HAP-1 (cell line): ENCODE results near the gene MPZL2.

ENCODE experiments used
- DNase-seq, 2 experiments: peaks; one replicate each; pipeline ENCODE4 v3.0.0-alpha.2; 2016 to 2020; ENCODE audit warnings: low spot score in 2 of 2
- H3K27me3 ChIP-seq: fragments of 250-450 bp; sonication (Bioruptor Pico); 2 replicates; pipeline ENCODE4 v1.5.1; 2020; ENCODE audit warnings: low read depth, mild to moderate bottlenecking, moderate library complexity
- H3K36me3 ChIP-seq: fragments of 250-450 bp; sonication (Bioruptor Pico); replicated peaks from 2 replicates; pipeline ENCODE4 v1.5.1; 2020; ENCODE audit warnings: mild to moderate bottlenecking
- H3K4me1 ChIP-seq: fragments of 250-450 bp; sonication (Bioruptor Pico); 2 replicates; pipeline ENCODE4 v1.5.1; 2020; ENCODE audit warnings: mild to moderate bottlenecking
- H3K4me3 ChIP-seq: fragments of 250-450 bp; sonication (Bioruptor Pico); 2 replicates; pipeline ENCODE4 v1.5.1; 2020; ENCODE audit warnings: mild to moderate bottlenecking, moderate library complexity
- H3K9me3 ChIP-seq: fragments of 250-450 bp; sonication (Bioruptor Pico); 2 replicates; pipeline ENCODE4 v1.5.1; 2020; ENCODE audit warnings: mild to moderate bottlenecking, moderate library complexity
- in situ Hi-C: fragments of 300-500 bp; cut with MboI; formaldehyde crosslinking; loops from 3 replicates; pipeline ENCODE4 v1.14.3; 2020; ENCODE audit warnings: low sequenced_read_pairs, inconsistent platforms, mixed read lengths

The MPZL2 gene

GRCh38 chr11:118274186-118274585 lies 10.1 kb upstream of the MPZL2 start:
- in situ Hi-C loops = no loop called here
- peaks cover 4% of the 10 kb centered on the region for H3K27me3 ChIP-seq
- DNase-seq = no peak
- H3K9me3 ChIP-seq = no peaks in the 10 kb centered on the region
- no peaks in the 10 kb centered on the region for H3K4me1 ChIP-seq
- no peaks in the 10 kb centered on the region for H3K36me3 ChIP-seq
- no peak overlapping the region for H3K4me3 ChIP-seq

- H3K4me1 ChIP-seq = no peaks in the 10 kb centered on the region
- DNase-seq = no peak
- H3K27me3 ChIP-seq = peaks cover 19% of the 10 kb centered on the region
- H3K9me3 ChIP-seq = no peaks in the 10 kb centered on the region
- in situ Hi-C loops = no loop called here
- H3K36me3 ChIP-seq = no peaks in the 10 kb centered on the region
- H3K4me3 ChIP-seq = no peak overlapping the region
Observed at GRCh38 chr11:118272001-118272400, 7.9 kb upstream of the MPZL2 start.

GRCh38 chr11:118267486-118267885 lies 3.4 kb upstream of the MPZL2 start:
- Histone ChIP-seq H3K36me3 (no peaks in the 10 kb centered on the region), H3K9me3 (no peaks in the 10 kb centered on the region), H3K4me3 (no peak overlapping the region), H3K4me1 (no peaks in the 10 kb centered on the region), H3K27me3 (peaks cover 60% of the 10 kb centered on the region)
- no peak for DNase-seq
- in situ Hi-C loops = no loop called here

GRCh38 chr11:118265954-118266353 lies 1.9 kb upstream of the MPZL2 start:
- H3K36me3 ChIP-seq = no peaks in the 10 kb centered on the region
- no peaks in the 10 kb centered on the region for H3K4me1 ChIP-seq
- DNase-seq = no peak
- no peak overlapping the region for H3K4me3 ChIP-seq
- H3K9me3 ChIP-seq = no peaks in the 10 kb centered on the region
- peaks cover 62% of the 10 kb centered on the region for H3K27me3 ChIP-seq
- in situ Hi-C loops = no loop called here

- no peaks in the 10 kb centered on the region for H3K9me3 ChIP-seq
- no peaks in the 10 kb centered on the region for H3K4me1 ChIP-seq
- no peaks in the 10 kb centered on the region for H3K36me3 ChIP-seq
- no peak overlapping the region for H3K4me3 ChIP-seq
- H3K27me3 ChIP-seq = peaks cover 61% of the 10 kb centered on the region
- in situ Hi-C loops = no loop called here
- DNase-seq = no peak
Observed at GRCh38 chr11:118264569-118265465, 720 bp upstream of the MPZL2 start.

GRCh38 chr11:118263112-118263511 lies 985 bp downstream of the MPZL2 start:
- Histone ChIP-seq H3K4me1 (no peaks in the 10 kb centered on the region), H3K4me3 (no peak overlapping the region), H3K9me3 (no peaks in the 10 kb centered on the region), H3K36me3 (no peaks in the 10 kb centered on the region), H3K27me3 (peaks cover 51% of the 10 kb centered on the region)
- DNase-seq = no peak
- in situ Hi-C loops = no loop called here

- Histone ChIP-seq H3K9me3 (no peaks in the 10 kb centered on the region), H3K27me3 (peaks cover 42% of the 10 kb centered on the region), H3K36me3 (no peaks in the 10 kb centered on the region), H3K4me3 (no peak overlapping the region), H3K4me1 (no peaks in the 10 kb centered on the region)
- DNase-seq = no peak
- in situ Hi-C loops = no loop called here
Observed at GRCh38 chr11:118260353-118260752, 3.7 kb downstream of the MPZL2 start.

GRCh38 chr11:118259138-118259537 lies 5.0 kb downstream of the MPZL2 start:
- peaks cover 33% of the 10 kb centered on the region for H3K27me3 ChIP-seq
- no peak overlapping the region for H3K4me3 ChIP-seq
- DNase-seq = no peak
- no peaks in the 10 kb centered on the region for H3K36me3 ChIP-seq
- H3K9me3 ChIP-seq = no peaks in the 10 kb centered on the region
- H3K4me1 ChIP-seq = no peaks in the 10 kb centered on the region
- in situ Hi-C loops = no loop called here

GRCh38 chr11:118258410-118258809 lies 5.7 kb downstream of the MPZL2 start:
- DNase-seq = no peak
- in situ Hi-C loops = no loop called here

GRCh38 chr11:118252688-118253087 lies 11.4 kb downstream of the MPZL2 start:
- Histone ChIP-seq H3K36me3 (no peaks in the 10 kb centered on the region), H3K27me3 (peaks cover 14% of the 10 kb centered on the region; the same call in 1 of the 2 replicates), H3K4me3 (peak overlapping the region; percentile 59), H3K9me3 (no peaks in the 10 kb centered on the region; the same call in 1 of the 2 replicates), H3K4me1 (peaks cover 3% of the 10 kb centered on the region; the same call in 1 of the 2 replicates)
- DNase-seq = no peak
- in situ Hi-C loops = no loop called here

More at GRCh38 chr11:118258410-118258809, 5.7 kb downstream of the MPZL2 start:
- Histone ChIP-seq H3K9me3 (no peaks in the 10 kb centered on the region), H3K36me3 (no peaks in the 10 kb centered on the region), H3K4me1 (no peaks in the 10 kb centered on the region), H3K27me3 (peaks cover 28% of the 10 kb centered on the region), H3K4me3 (no peak overlapping the region)

GRCh38 chr11:118251858-118252652 lies 12.0 kb downstream of the MPZL2 start, which contains the start of gene MPZL3:
Gene MPZL3 (minus strand): TSS chr11:118252365. CDS start chr11:118252294, 71 bp downstream.
- in situ Hi-C loops = no loop called here
- Histone ChIP-seq H3K9me3 (no peaks in the 10 kb centered on the region; the same call in 1 of the 2 replicates), H3K27me3 (peaks cover 14% of the 10 kb centered on the region; the same call in 1 of the 2 replicates), H3K36me3 (no peaks in the 10 kb centered on the region), H3K4me1 (peaks cover 3% of the 10 kb centered on the region; the same call in 1 of the 2 replicates), H3K4me3 (peak within 1 kb of the TSS; percentile 59)
- DNase-seq = peak; percentile 47 to 80

- Histone ChIP-seq H3K4me1 (no peaks in the 10 kb centered on the region), H3K4me3 (no peak overlapping the region), H3K36me3 (no peaks in the 10 kb centered on the region), H3K27me3 (peaks cover 10% of the 10 kb centered on the region), H3K9me3 (no peaks in the 10 kb centered on the region; the same call in 1 of the 2 replicates)
- no peak for DNase-seq
- in situ Hi-C loops = no loop called here
Observed at GRCh38 chr11:118247041-118247440, 17.1 kb downstream of the MPZL2 start.

- H3K4me1 ChIP-seq = no peaks in the 10 kb centered on the region
- in situ Hi-C loops = no loop called here
- H3K9me3 ChIP-seq = no peaks in the 10 kb centered on the region
- peaks cover 16% of the 10 kb centered on the region for H3K27me3 ChIP-seq
- DNase-seq = peak in 1 of 2 experiments; percentile 16
- no peak overlapping the region for H3K4me3 ChIP-seq
- H3K36me3 ChIP-seq = no peaks in the 10 kb centered on the region
Observed at GRCh38 chr11:118245936-118246562, 18.0 kb downstream of the MPZL2 start.
